ENCODE data around the gene SPI1. TPM values are rescaled to one million over a fixed set of nuclear protein-coding genes. Genes with fewer than 3 reads are reported as not detected.

The SPI1 gene
- total and polyA plus RNA-seq, 12 donors = 2.7 to 79.2 (median 41.8) TPM

GRCh38 chr11:47418454-47419259 lies 40.3 kb upstream of the SPI1 start:
- Histone ChIP-seq H3K4me1 (replicated peaks in 1 of 2) (peaks cover 0 to 14% of the 10 kb centered on the region in 2 donors), H3K27ac (no peak overlapping the region), H3K9me3 (replicated peaks in 1 of 3) (no peaks in the 10 kb centered on the region), H3K36me3 (replicated peaks in 1 of 2) (peaks cover 0 to 81% of the 10 kb centered on the region in 2 donors), H3K27me3 (no peaks in the 10 kb centered on the region), H3K4me3 (no peak overlapping the region)
- 81 to 89% (median 82%) methylated on average over 15 to 23 of the region's 23 CpGs for WGBS, 4 donors
- TF ChIP-seq POLR2A (IDR thresholded peaks at IDR 0.05) = no peak
- no peak for TF ChIP-seq CTCF (IDR thresholded peaks at IDR 0.05)
- intact Hi-C loops (cut with DNase I) = no loop called here
- no peak for DNase-seq

- intact Hi-C loops (cut with DNase I) = no loop called here
- Histone ChIP-seq H3K36me3 (replicated peaks in 1 of 2) (peaks cover 0 to 79% of the 10 kb centered on the region in 2 donors), H3K27ac (peak overlapping the region in 1 of 5 donors; percentile 40), H3K4me1 (replicated peaks in 1 of 2) (peaks cover 0 to 14% of the 10 kb centered on the region in 2 donors), H3K27me3 (no peaks in the 10 kb centered on the region), H3K4me3 (no peak overlapping the region), H3K9me3 (replicated peaks in 1 of 3) (no peaks in the 10 kb centered on the region)
- WGBS, 4 donors = 56 to 85% (median 69%) methylated on average over 1 to 6 of the region's 6 CpGs
- no peak for DNase-seq
- TF ChIP-seq POLR2A (IDR thresholded peaks at IDR 0.05) = no peak
- no peak for TF ChIP-seq CTCF (IDR thresholded peaks at IDR 0.05)
These were observed 39.4 kb upstream of the SPI1 start for GRCh38 chr11:47417712-47418111.

GRCh38 chr11:47415949-47416472 lies 37.7 kb upstream of the SPI1 start:
- 21 to 39% (median 25%) methylated on average over 7 to 13 of the region's 13 CpGs for WGBS, 4 donors
- peaks cover 0 to 74% of the 10 kb centered on the region in 2 donors for H3K36me3 ChIP-seq (replicated peaks in 1 of 2)
- H3K9me3 ChIP-seq (replicated peaks in 1 of 3) = no peaks in the 10 kb centered on the region
- peak in 6 of 7 donors; percentile 76 to 88 (median 82) for DNase-seq
- H3K4me1 ChIP-seq (replicated peaks in 1 of 2) = peaks cover 0 to 14% of the 10 kb centered on the region in 2 donors
- intact Hi-C loops (cut with DNase I) = no loop called here
- H3K4me3 ChIP-seq = no peak overlapping the region
- TF ChIP-seq CTCF (IDR thresholded peaks at IDR 0.05) = no peak
- no peak for TF ChIP-seq POLR2A (IDR thresholded peaks at IDR 0.05)
- peak overlapping the region in 4 of 5 donors; percentile 55 to 92 (median 68) for H3K27ac ChIP-seq
- no peaks in the 10 kb centered on the region for H3K27me3 ChIP-seq

- H3K9me3 ChIP-seq (replicated peaks in 1 of 3) = no peaks in the 10 kb centered on the region
- DNase-seq = no peak
- TF ChIP-seq CTCF (IDR thresholded peaks at IDR 0.05) = no peak
- no peak for TF ChIP-seq POLR2A (IDR thresholded peaks at IDR 0.05)
- WGBS, 4 donors = 86 to 92% (median 90%) methylated on average over 21 to 31 of the region's 31 CpGs
- no peak overlapping the region for H3K4me3 ChIP-seq
- peak overlapping the region in 4 of 5 donors; percentile 55 to 92 (median 68) for H3K27ac ChIP-seq
- intact Hi-C loops (cut with DNase I) = no loop called here
- peaks cover 0 to 67% of the 10 kb centered on the region in 2 donors for H3K36me3 ChIP-seq (replicated peaks in 1 of 2)
- peaks cover 0 to 16% of the 10 kb centered on the region in 2 donors for H3K4me1 ChIP-seq (replicated peaks in 1 of 2)
- no peaks in the 10 kb centered on the region for H3K27me3 ChIP-seq
These were observed 36.9 kb upstream of the SPI1 start for GRCh38 chr11:47415091-47415854.
